Tibial nerve (tissue), 4 donors: ENCODE data around the gene HDAC3.

Source experiments
- CTCF ChIP-seq, 5 experiments: fragments of 200-600 bp in 3 of 5; fragments of 450-650 bp in 2 of 5; sonication (generic) in 3 of 5; IDR thresholded peaks; one replicate each; pipeline ENCODE4 v1.5.1; 2016 to 2019; ENCODE audit warnings: antibody characterized with exemption in 5 of 5, mild to moderate bottlenecking in 3 of 5, moderate library complexity in 2 of 5
- EP300 ChIP-seq, 2 donors: sonication (generic); formaldehyde crosslinking; IDR thresholded peaks; one replicate each; pipeline ENCODE4 v1.6.1; 2017; ENCODE audit warnings: antibody characterized with exemption in 2 of 2, mild to moderate bottlenecking in 1 of 2

GRCh38 chr5:141617682-141618029 is 19.0 kb downstream of the HDAC3 start:
- TF ChIP-seq EP300 (IDR thresholded peaks at IDR 0.05) (no peak), CTCF (IDR thresholded peaks at IDR 0.05) (no peak)
